NCI-H2196 (cell line): Measurements from ENCODE around the gene RANBP9.

Source experiments
- DNase-seq: peaks from one replicate; lab custom pipeline; 2025; ENCODE audit not compliant: unreplicated experiment; lab: John Stamatoyannopoulos, UW

The RANBP9 gene

GRCh38 chr6:13572240-13572639 is 139.4 kb downstream of the RANBP9 start:
- DNase-seq, result no peak
